Stomach (tissue), 9 donors: ENCODE results near the gene AJM1. TPM values are rescaled to one million over a fixed set of nuclear protein-coding genes. Genes with fewer than 3 reads are reported as not detected.
"Not testable (repeated sequence)": the region's sequence is repeated elsewhere in the genome, so short reads cannot be mapped to it uniquely, and the experiment has no call there.

Experiments used
- DNase-seq, 2 donors: peaks; one replicate each; pipeline versions ENCODE4 v3.0.0 to v3.0.0-alpha.2; 2013 to 2019
- H3K27ac ChIP-seq, 5 donors: fragments of 200-600 bp in 4 of 5; sonication (generic) in 4 of 5; one replicate each; pipeline ENCODE4 v1.5.1; 2013 to 2019; ENCODE audit warnings: mild to moderate bottlenecking in 1 of 5, moderate library complexity in 1 of 5
- H3K27me3 ChIP-seq, 3 donors: fragments of 200-600 bp; sonication (generic); one replicate each; pipeline ENCODE4 v1.5.1; 2017 to 2019; ENCODE audit warnings: mixed run types in 1 of 3
- H3K36me3 ChIP-seq, 4 donors: fragments of 200-600 bp; sonication (generic); 1 replicate in 3 of 4; 2 replicates in 1 of 4; pipeline ENCODE4 v1.5.1; 2016 to 2019
- H3K4me1 ChIP-seq, 4 donors: fragments of 200-600 bp; sonication (generic); one replicate each; pipeline ENCODE4 v1.5.1; 2016 to 2019
- H3K4me3 ChIP-seq, 4 donors: fragments of 200-600 bp; sonication (generic) in 3 of 4; one replicate each; pipeline ENCODE4 v1.5.1; 2016 to 2019; ENCODE audit warnings: mild to moderate bottlenecking in 1 of 4
- H3K9me3 ChIP-seq, 4 donors: fragments of 200-600 bp; sonication (generic); one replicate each; pipeline ENCODE4 v1.5.1; 2016 to 2019
- CTCF ChIP-seq, 7 experiments: fragments of 450-650 bp in 4 of 7; fragments of 200-600 bp in 3 of 7; sonication (generic) in 3 of 7; IDR thresholded peaks; one replicate each; pipeline ENCODE4 v1.5.1; 2016 to 2019; ENCODE audit warnings: antibody characterized with exemption in 7 of 7, control low read depth in 2 of 7, mild to moderate bottlenecking in 1 of 7
- EP300 ChIP-seq: sonication (generic); formaldehyde crosslinking; IDR thresholded peaks from one replicate; pipeline ENCODE4 v1.6.1; 2017; ENCODE audit warnings: antibody characterized with exemption
- POLR2A ChIP-seq, 4 donors: fragments of 450-650 bp; IDR thresholded peaks; one replicate each; pipeline ENCODE4 v1.6.1; 2016; ENCODE audit warnings: antibody characterized with exemption in 4 of 4, control low read depth in 2 of 4, mild to moderate bottlenecking in 1 of 4, moderate library complexity in 1 of 4
- POLR2AphosphoS5 ChIP-seq, 3 donors: sonication (generic); formaldehyde crosslinking; IDR thresholded peaks; one replicate each; pipeline ENCODE4 v1.6.1; 2016; ENCODE audit warnings: antibody characterized with exemption in 3 of 3
- WGBS, 5 donors: extraction: QIAGEN DNeasy Blood & Tissue Kit in 3 of 5; methylation state at CpG; one replicate each; pipeline versions ENCODE4 v1.1.5 to v1.1.7; 2013 to 2018; 5-methylcytosine and 5-hydroxymethylcytosine counted together
- intact Hi-C: fragments of 100-400 bp; cut with DNase I; formaldehyde crosslinking; loops from one replicate; pipeline ENCODE4 v1.15.1; 2023; ENCODE audit warnings: low total_unique reads
- polyA plus RNA-seq, 3 donors: library from polyadenylated mRNA; stranded (reverse); fragments of 200-250 nt; gene quantifications; one replicate each; pipeline ENCODE4 v1.2.3, GENCODE V29; 2013
- total RNA-seq, 5 donors: library from RNA; depleted of rRNA; stranded (reverse); fragments of >200 nt; gene quantifications; one replicate each; pipeline versions ENCODE4 v1.1.0 to v1.2.3, GENCODE V29; 2014 to 2016
- donor health status: healthy with polysubstance abuse.
- donor health status: Bipolar disorder and iron deficiency.
- donor health status: healthy.

The AJM1 gene
- total and polyA plus RNA-seq, 8 donors, result 0.46 to 37.4 (median 2.6) TPM

GRCh38 chr9:136799079-136799853 lies 43.0 kb upstream of the AJM1 start:
- Histone ChIP-seq H3K4me3 (peak overlapping the region; percentile 41 to 61 (median 43)), H3K36me3 (peaks cover 0 to 2% (median 0%) of the 10 kb centered on the region in 4 donors), H3K27me3 (peaks cover 6 to 70% (median 32%) of the 10 kb centered on the region in 3 donors), H3K4me1 (peaks cover 37 to 66% (median 53%) of the 10 kb centered on the region in 4 donors), H3K9me3 (no peaks in the 10 kb centered on the region), H3K27ac (peak overlapping the region; percentile 72 to 88 (median 79))
- TF ChIP-seq EP300 (no peak), POLR2AphosphoS5 (IDR thresholded peaks at IDR 0.05) (peak in 1 of 3 donors; percentile 33)
- peak; percentile 87 to 89 for DNase-seq
- 9 to 22% (median 16%) methylated on average over 32 to 35 of the region's 35 CpGs for WGBS, 5 donors
- intact Hi-C loops, result no loop called here

- 0 to 2% (median 0%) methylated on average over 16 to 63 of the region's 63 CpGs for WGBS, 5 donors
- peak; percentile 96 for DNase-seq
- peaks cover 6 to 70% (median 32%) of the 10 kb centered on the region in 3 donors for H3K27me3 ChIP-seq
- TF ChIP-seq CTCF (IDR thresholded peaks at IDR 0.05) (no peak), POLR2AphosphoS5 (IDR thresholded peaks at IDR 0.05) (peak in 2 of 3 donors; percentile 55 to 75), EP300 (no peak)
- H3K9me3 ChIP-seq, result no peaks in the 10 kb centered on the region
- intact Hi-C loops, result no loop called here
- H3K36me3 ChIP-seq, result peaks cover 0 to 7% (median 2%) of the 10 kb centered on the region in 4 donors
- H3K27ac ChIP-seq, result peak overlapping the region; percentile 72 to 88 (median 79)
- peak overlapping the region; percentile 41 to 61 (median 43) for H3K4me3 ChIP-seq
- peaks cover 30 to 65% (median 52%) of the 10 kb centered on the region in 4 donors for H3K4me1 ChIP-seq
Observed at GRCh38 chr9:136799854-136800657, 42.2 kb upstream of the AJM1 start.

- Histone ChIP-seq H3K4me3 (no peak overlapping the region), H3K9me3 (no peaks in the 10 kb centered on the region), H3K4me1 (peaks cover 39 to 59% (median 50%) of the 10 kb centered on the region in 4 donors), H3K27me3 (peaks cover 6 to 55% (median 32%) of the 10 kb centered on the region in 3 donors), H3K36me3 (peaks cover 0 to 17% (median 3%) of the 10 kb centered on the region in 4 donors), H3K27ac (no peak overlapping the region)
- intact Hi-C loops, result no loop called here
- TF ChIP-seq EP300 (no peak), POLR2A (IDR thresholded peaks at IDR 0.05) (no peak)
- DNase-seq, result no peak
- WGBS, 5 donors, result 74 to 93% (median 89%) methylated on average over 5 to 6 of the region's 6 CpGs
Observed at GRCh38 chr9:136802321-136802720, 40.0 kb upstream of the AJM1 start.

- H3K4me3 ChIP-seq, H3K27ac ChIP-seq, DNase-seq, intact Hi-C loops, H3K9me3 ChIP-seq: not testable (repeated sequence)
- Histone ChIP-seq H3K27me3 (peaks cover 6 to 47% (median 32%) of the 10 kb centered on the region in 3 donors), H3K36me3 (peaks cover 0 to 17% (median 3%) of the 10 kb centered on the region in 4 donors), H3K4me1 (peaks cover 38 to 53% (median 49%) of the 10 kb centered on the region in 4 donors)
- WGBS, 5 donors, result 91 to 100% (median 97%) methylated on average over 5 to 8 of the region's 9 CpGs; no CpG with 5 or more reads in 1 of the 5 donors
Observed at GRCh38 chr9:136803009-136803550, 39.2 kb upstream of the AJM1 start.

GRCh38 chr9:136803551-136804508 lies 38.4 kb upstream of the AJM1 start:
- WGBS, 5 donors, result 87 to 93% (median 91%) methylated on average over 22 of the region's 22 CpGs
- intact Hi-C loops, result no loop called here
- DNase-seq, result no peak
- Histone ChIP-seq H3K27me3 (peaks cover 3 to 40% (median 26%) of the 10 kb centered on the region in 3 donors), H3K4me1 (peaks cover 37 to 51% (median 47%) of the 10 kb centered on the region in 4 donors), H3K4me3 (no peak overlapping the region), H3K27ac (no peak overlapping the region), H3K36me3 (peaks cover 0 to 17% (median 3%) of the 10 kb centered on the region in 4 donors), H3K9me3 (no peaks in the 10 kb centered on the region)
- TF ChIP-seq POLR2AphosphoS5 (IDR thresholded peaks at IDR 0.05) (no peak), POLR2A (IDR thresholded peaks at IDR 0.05) (no peak), CTCF (IDR thresholded peaks at IDR 0.05) (no peak), EP300 (no peak)
